Smooth muscle cell (in vitro differentiated cells): ENCODE results near the gene MICAL3. TPM values are rescaled to one million over a fixed set of nuclear protein-coding genes. Genes with fewer than 3 reads are reported as not detected.

Experiments
- DNase-seq: peaks from one replicate; lab custom pipeline; 2025; ENCODE audit not compliant: unreplicated experiment; lab: John Stamatoyannopoulos, UW
- H2AFZ ChIP-seq: fragments of 200-600 bp; sonication (generic); 2 replicates; pipeline ENCODE4 v1.6.0; 2016; ENCODE audit warnings: antibody characterized with exemption, low read depth, mild to moderate bottlenecking
- H3F3A ChIP-seq: fragments of 200-600 bp; sonication (generic); 2 replicates; pipeline ENCODE4 v1.6.0; 2017; ENCODE audit warnings: antibody characterized with exemption, low read depth
- H3K27ac ChIP-seq: fragments of 200-600 bp; sonication (generic); 2 replicates; pipeline ENCODE4 v1.5.1; 2016; ENCODE audit warnings: low read depth, mild to moderate bottlenecking
- H3K27me3 ChIP-seq: fragments of 200-600 bp; sonication (generic); 2 replicates; pipeline ENCODE4 v1.6.1; 2016; ENCODE audit warnings: low read depth, mild to moderate bottlenecking
- H3K36me3 ChIP-seq: fragments of 200-600 bp; sonication (generic); 2 replicates; pipeline ENCODE4 v1.5.1; 2016; ENCODE audit warnings: low read depth
- H3K4me1 ChIP-seq: fragments of 200-600 bp; sonication (generic); 2 replicates; pipeline ENCODE4 v1.5.1; 2016; ENCODE audit warnings: low read depth
- H3K4me2 ChIP-seq: fragments of 200-600 bp; sonication (generic); 2 replicates; pipeline ENCODE4 v1.6.0; 2016; ENCODE audit warnings: mild to moderate bottlenecking
- H3K4me3 ChIP-seq: fragments of 200-600 bp; sonication (generic); 2 replicates; pipeline ENCODE4 v1.5.1; 2016; ENCODE audit warnings: mild to moderate bottlenecking
- H3K79me2 ChIP-seq: fragments of 200-600 bp; sonication (generic); 2 replicates; pipeline ENCODE4 v1.6.0; 2016; ENCODE audit warnings: low read depth, mild to moderate bottlenecking
- H3K9ac ChIP-seq: fragments of 200-600 bp; sonication (generic); 2 replicates; pipeline ENCODE4 v1.6.0; 2016; ENCODE audit warnings: low read depth
- H3K9me3 ChIP-seq: fragments of 200-600 bp; sonication (generic); replicated peaks from 2 replicates; pipeline ENCODE4 v1.5.1; 2016; ENCODE audit warnings: low read depth
- H4K20me1 ChIP-seq: fragments of 200-600 bp; sonication (generic); 2 replicates; pipeline ENCODE4 v1.6.0; 2016; ENCODE audit warnings: low read depth
- WGBS: methylation state at CpG from one replicate; pipeline ENCODE4 v1.1.7; 2016; ENCODE audit warnings: low lambda C conversion rate; 5-methylcytosine and 5-hydroxymethylcytosine counted together
- polyA plus RNA-seq: library from polyadenylated mRNA; unstranded; fragments of >200 nt; fragmentation: Nextera tagmentation; extraction: Ambion mirVana; gene quantifications from 2 replicates; pipeline ENCODE4 v1.2.1, GENCODE V29; 2016
- total RNA-seq: library from RNA; depleted of rRNA; stranded (reverse); fragments of >200 nt; gene quantifications from 2 replicates; pipeline ENCODE4 v1.2.3, GENCODE V29; 2014
- TF ChIP-seq, protein P1 (sequence below): fragments of 200-600 bp; sonication (generic); IDR thresholded peaks from 2 replicates; pipeline ENCODE4 v1.5.1; 2017; ENCODE audit warnings: borderline replicate concordance, mild to moderate bottlenecking, antibody characterized with exemption; ENCODE audit not compliant: insufficient read depth, poor library complexity, severe bottlenecking

Gene MICAL3
- total and polyA plus RNA-seq, 2 experiments from 2014 or later: 3.1 to 28.6 TPM

DNA sequence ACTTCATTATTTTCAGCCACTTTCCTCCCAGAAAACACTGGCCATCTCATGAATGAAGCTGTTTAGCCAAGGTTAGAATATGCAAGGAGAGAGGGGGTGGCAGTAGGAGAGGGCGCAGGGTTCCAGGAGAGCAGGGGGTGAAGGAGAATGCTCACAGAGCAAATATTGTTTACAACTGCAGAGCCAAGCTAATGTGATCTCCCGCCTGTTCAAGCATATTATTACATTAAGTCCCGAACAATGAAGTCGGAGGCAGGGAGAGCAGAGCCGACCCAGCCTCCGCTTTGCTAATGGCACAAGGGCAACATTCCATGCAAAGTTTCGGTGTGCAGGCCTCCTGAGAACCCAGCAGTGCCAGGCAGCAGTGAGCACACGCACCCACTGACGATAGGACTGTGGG, 80.1 kb downstream of the MICAL3 start:
- Histone ChIP-seq H3K9ac (no peak overlapping the region), H3K4me1 (peaks cover 24% of the 10 kb centered on the region), H3F3A (peaks cover 1% of the 10 kb centered on the region), H3K9me3 (no peaks in the 10 kb centered on the region), H2AFZ (no peak overlapping the region), H3K27ac (no peak overlapping the region), H3K79me2 (peaks cover 94% of the 10 kb centered on the region), H3K4me2 (no peak overlapping the region), H4K20me1 (peaks cover 96% of the 10 kb centered on the region), H3K27me3 (no peaks in the 10 kb centered on the region), H3K36me3 (no peaks in the 10 kb centered on the region), H3K4me3 (no peak overlapping the region)
- DNase-seq: no peak
- TF ChIP-seq, protein P1, sequence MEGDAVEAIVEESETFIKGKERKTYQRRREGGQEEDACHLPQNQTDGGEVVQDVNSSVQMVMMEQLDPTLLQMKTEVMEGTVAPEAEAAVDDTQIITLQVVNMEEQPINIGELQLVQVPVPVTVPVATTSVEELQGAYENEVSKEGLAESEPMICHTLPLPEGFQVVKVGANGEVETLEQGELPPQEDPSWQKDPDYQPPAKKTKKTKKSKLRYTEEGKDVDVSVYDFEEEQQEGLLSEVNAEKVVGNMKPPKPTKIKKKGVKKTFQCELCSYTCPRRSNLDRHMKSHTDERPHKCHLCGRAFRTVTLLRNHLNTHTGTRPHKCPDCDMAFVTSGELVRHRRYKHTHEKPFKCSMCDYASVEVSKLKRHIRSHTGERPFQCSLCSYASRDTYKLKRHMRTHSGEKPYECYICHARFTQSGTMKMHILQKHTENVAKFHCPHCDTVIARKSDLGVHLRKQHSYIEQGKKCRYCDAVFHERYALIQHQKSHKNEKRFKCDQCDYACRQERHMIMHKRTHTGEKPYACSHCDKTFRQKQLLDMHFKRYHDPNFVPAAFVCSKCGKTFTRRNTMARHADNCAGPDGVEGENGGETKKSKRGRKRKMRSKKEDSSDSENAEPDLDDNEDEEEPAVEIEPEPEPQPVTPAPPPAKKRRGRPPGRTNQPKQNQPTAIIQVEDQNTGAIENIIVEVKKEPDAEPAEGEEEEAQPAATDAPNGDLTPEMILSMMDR: no peak
- WGBS: 94% methylated on average over 9 of the region's 9 CpGs

DNA sequence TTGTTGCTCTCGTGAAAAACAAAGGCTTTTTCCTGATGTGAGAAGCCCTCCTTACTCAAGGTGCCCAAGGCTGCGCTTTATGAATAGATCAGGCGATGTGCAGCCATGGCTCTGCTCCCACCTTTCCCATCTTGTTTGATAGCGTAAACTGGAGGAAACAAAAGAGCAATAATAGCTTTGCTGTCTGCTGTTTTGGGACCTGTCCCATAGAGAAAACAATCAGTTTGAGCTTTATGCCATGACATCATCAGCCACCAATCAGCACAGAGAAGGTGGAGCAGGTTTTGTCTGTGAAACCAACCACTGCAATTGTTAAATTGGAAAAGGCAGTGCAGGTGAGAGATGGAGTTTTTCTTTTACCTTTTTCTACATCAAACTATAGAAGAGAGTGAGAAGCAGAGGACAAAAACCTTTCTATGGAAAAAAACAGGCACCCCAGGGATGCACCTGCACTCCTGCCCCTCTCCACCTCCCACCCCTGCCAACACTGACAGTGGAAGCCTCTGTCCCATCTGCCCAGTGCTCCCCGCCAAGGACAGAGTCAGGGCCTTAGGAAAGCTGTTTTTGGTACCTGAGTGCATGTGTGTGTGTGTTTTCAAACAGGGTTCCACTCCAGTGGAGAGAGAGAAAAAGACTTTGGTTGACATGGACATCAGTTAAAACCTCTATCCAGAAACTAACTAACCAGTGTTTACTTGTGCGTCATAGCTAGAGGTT, 80.7 kb downstream of the MICAL3 start:
- no peaks in the 10 kb centered on the region for H3K9me3 ChIP-seq
- H3K27ac ChIP-seq: no peak overlapping the region
- H3K9ac ChIP-seq: no peak overlapping the region
- peaks cover 94% of the 10 kb centered on the region for H3K79me2 ChIP-seq
- no peaks in the 10 kb centered on the region for H3K36me3 ChIP-seq
- no peaks in the 10 kb centered on the region for H3F3A ChIP-seq
- peaks cover 96% of the 10 kb centered on the region for H4K20me1 ChIP-seq
- no peak for DNase-seq
- no peaks in the 10 kb centered on the region for H3K27me3 ChIP-seq
- H3K4me3 ChIP-seq: no peak overlapping the region
- TF ChIP-seq, protein P1: no peak
- peaks cover 27% of the 10 kb centered on the region for H3K4me1 ChIP-seq
- no peak overlapping the region for H2AFZ ChIP-seq
- 86% methylated on average over 6 of the region's 6 CpGs for WGBS
- no peak overlapping the region for H3K4me2 ChIP-seq

DNA sequence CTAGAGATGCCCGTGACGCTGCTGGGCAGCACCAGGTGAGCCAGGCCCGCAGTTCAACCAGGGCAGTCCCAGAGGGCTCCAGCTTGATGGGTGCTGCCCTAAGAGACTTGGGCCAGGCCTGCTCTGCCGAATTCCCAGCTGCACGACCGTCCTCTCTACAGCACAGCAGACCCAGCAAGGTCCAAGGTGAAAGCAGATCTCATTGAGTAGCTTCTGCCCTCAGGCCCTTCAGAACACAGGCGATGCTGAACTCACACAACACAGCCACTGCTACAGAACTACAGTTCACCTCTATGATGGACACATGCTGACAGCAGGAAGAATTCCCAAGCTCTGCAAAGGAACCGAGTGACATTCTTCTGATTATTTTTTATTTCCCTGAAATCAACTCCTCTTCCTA, 81.6 kb downstream of the MICAL3 start:
- Histone ChIP-seq H3K79me2 (peaks cover 94% of the 10 kb centered on the region), H2AFZ (no peak overlapping the region), H4K20me1 (peaks cover 96% of the 10 kb centered on the region), H3K36me3 (no peaks in the 10 kb centered on the region), H3K9ac (no peak overlapping the region), H3K27ac (no peak overlapping the region), H3K27me3 (no peaks in the 10 kb centered on the region), H3F3A (no peaks in the 10 kb centered on the region), H3K9me3 (no peaks in the 10 kb centered on the region), H3K4me2 (no peak overlapping the region), H3K4me1 (peaks cover 27% of the 10 kb centered on the region), H3K4me3 (no peak overlapping the region)
- TF ChIP-seq, protein P1: no peak
- DNase-seq: no peak
- 84% methylated on average over 8 of the region's 8 CpGs for WGBS
